ENCODE data around the gene HCFC1R1. TPM values are rescaled to one million over a fixed set of nuclear protein-coding genes. Genes with fewer than 3 reads are reported as not detected.
A peak's percentile ranks its signal among the peaks of the same experiment; 100 is the strongest.

HCFC1R1 gene
- total RNA-seq, 4 donors from 2014 or later: 17.9 to 32.4 (median 18.4) TPM

GRCh38 chr16:2987286-2987685, 36.5 kb downstream of the HCFC1R1 start:
- TF ChIP-seq CTCF (IDR thresholded peaks at IDR 0.05) (no peak), POLR2A (IDR thresholded peaks at IDR 0.05) (no peak)
- Histone ChIP-seq H3K27ac (no peak overlapping the region), H3K9me3 (no peaks in the 10 kb centered on the region), H3K27me3 (peaks cover 0 to 49% (median 0%) of the 10 kb centered on the region in 4 donors), H3K36me3 (no peaks in the 10 kb centered on the region), H3K4me1 (peaks cover 10 to 57% (median 21%) of the 10 kb centered on the region in 3 donors), H3K4me3 (no peak overlapping the region)
- DNase-seq: no peak
- intact Hi-C loops (cut with DNase I): no loop called here
- 100% methylated on average over 1 of the region's 9 CpGs; no CpG with 5 or more reads in 1 of the 2 donors for WGBS, 2 donors

GRCh38 chr16:2986623-2987188, 37.0 kb downstream of the HCFC1R1 start:
- intact Hi-C loops (cut with DNase I): no loop called here

GRCh38 chr16:2985893-2986355, 37.8 kb downstream of the HCFC1R1 start:
- no peak overlapping the region for H3K4me3 ChIP-seq
- no peaks in the 10 kb centered on the region for H3K9me3 ChIP-seq
- 60 to 75% methylated on average over 2 to 7 of the region's 15 CpGs for WGBS, 2 donors
- intact Hi-C loops (cut with DNase I): no loop called here
- H3K36me3 ChIP-seq: no peaks in the 10 kb centered on the region
- no peak for DNase-seq
- peak overlapping the region in 1 of 4 donors; percentile 52 for H3K27ac ChIP-seq
- H3K27me3 ChIP-seq: peaks cover 0 to 45% (median 0%) of the 10 kb centered on the region in 4 donors
- no peak for TF ChIP-seq CTCF (IDR thresholded peaks at IDR 0.05)
- no peak for TF ChIP-seq POLR2A (IDR thresholded peaks at IDR 0.05)
- H3K4me1 ChIP-seq: peaks cover 6 to 49% (median 21%) of the 10 kb centered on the region in 3 donors

More at GRCh38 chr16:2986623-2987188, 37.0 kb downstream of the HCFC1R1 start:
- peaks cover 6 to 52% (median 18%) of the 10 kb centered on the region in 3 donors for H3K4me1 ChIP-seq
- no peak for DNase-seq
- WGBS, 2 donors: 61 to 90% methylated on average over 2 to 6 of the region's 17 CpGs
- no peak overlapping the region for H3K4me3 ChIP-seq
- H3K36me3 ChIP-seq: no peaks in the 10 kb centered on the region
- H3K27ac ChIP-seq: no peak overlapping the region
- no peaks in the 10 kb centered on the region for H3K9me3 ChIP-seq
- peaks cover 0 to 49% (median 0%) of the 10 kb centered on the region in 4 donors for H3K27me3 ChIP-seq
- no peak for TF ChIP-seq CTCF (IDR thresholded peaks at IDR 0.05)
- no peak for TF ChIP-seq POLR2A (IDR thresholded peaks at IDR 0.05)

- H3K36me3 ChIP-seq: no peaks in the 10 kb centered on the region
- no peaks in the 10 kb centered on the region for H3K9me3 ChIP-seq
- intact Hi-C loops (cut with DNase I): no loop called here
- TF ChIP-seq POLR2A (IDR thresholded peaks at IDR 0.05) (no peak), CTCF (IDR thresholded peaks at IDR 0.05) (no peak)
- H3K4me1 ChIP-seq: peaks cover 6 to 49% (median 24%) of the 10 kb centered on the region in 3 donors
- WGBS, 2 donors: 52 to 57% methylated on average over 3 to 8 of the region's 9 CpGs
- no peak overlapping the region for H3K4me3 ChIP-seq
- peaks cover 0 to 41% (median 0%) of the 10 kb centered on the region in 4 donors for H3K27me3 ChIP-seq
- peak overlapping the region in 1 of 4 donors; percentile 52 for H3K27ac ChIP-seq
- no peak for DNase-seq
These were observed 38.3 kb downstream of the HCFC1R1 start for GRCh38 chr16:2985462-2985861.

GRCh38 chr16:2983706-2984136, 40.0 kb downstream of the HCFC1R1 start:
- DNase-seq: no peak
- no peaks in the 10 kb centered on the region for H3K36me3 ChIP-seq
- TF ChIP-seq CTCF (IDR thresholded peaks at IDR 0.05) (peak; percentile 91 to 98 (median 94)), POLR2A (IDR thresholded peaks at IDR 0.05) (no peak)
- H3K27ac ChIP-seq: peak overlapping the region in 2 of 4 donors; percentile 2 to 48
- intact Hi-C loops (cut with DNase I): no loop called here
- no peaks in the 10 kb centered on the region for H3K9me3 ChIP-seq
- H3K4me3 ChIP-seq: peak overlapping the region in 3 of 4 donors; percentile 8 to 47 (median 29)
- peaks cover 15 to 64% (median 34%) of the 10 kb centered on the region in 3 donors for H3K4me1 ChIP-seq
- peaks cover 0 to 36% (median 0%) of the 10 kb centered on the region in 4 donors for H3K27me3 ChIP-seq
- WGBS, 2 donors: 8 to 31% methylated on average over 7 to 18 of the region's 42 CpGs
